Thoracic aorta (tissue), 2 donors: ENCODE data around the gene SARS1. TPM values are rescaled to one million over a fixed set of nuclear protein-coding genes. Genes with fewer than 3 reads are reported as not detected.

Experiments used
- total RNA-seq, 2 donors: library from RNA; depleted of rRNA; stranded (reverse); fragments of >200 nt; gene quantifications; one replicate each; pipeline versions ENCODE4 v1.1.0 to v1.2.3, GENCODE V29; 2016

SARS1 gene
- total RNA-seq, 2 donors from 2014 or later, result 122 to 137 TPM

Other genes starting within 250 kb of the SARS1 start
- gene WDR47, start 171.8 kb upstream of the SARS1 start, total RNA-seq, result 10 to 100 TPM; 18.7 to 20.5 TPM
- 10 to 100 TPM; 46.7 to 66.2 TPM for gene TAF13, start 137.9 kb upstream of the SARS1 start, total RNA-seq
- gene TMEM167B, start 123.2 kb upstream of the SARS1 start, total RNA-seq, result 10 to 100 TPM; 25.3 to 33.2 TPM
- gene ELAPOR1, start 99.8 kb upstream of the SARS1 start, total RNA-seq, result 1 to 10 TPM; 1.4 to 7.2 TPM
- 10 to 100 TPM in 1 of 2 donors, 1 to 10 TPM in 1; 4.0 to 10.0 TPM for gene CELSR2, start 35.6 kb downstream of the SARS1 start, total RNA-seq
- 1 to 10 TPM; 2.4 to 2.5 TPM for gene PSRC1, start 69.2 kb downstream of the SARS1 start, total RNA-seq
- 1 to 10 TPM in 1 of 2 donors, not detected in 1; 1.1 TPM for gene MYBPHL, start 93.1 kb downstream of the SARS1 start, total RNA-seq
- 100 to 1,000 TPM; 225 to 231 TPM for gene SORT1, start 184.0 kb downstream of the SARS1 start, total RNA-seq
- 10 to 100 TPM; 17.3 to 20.1 TPM for gene PSMA5, start 212.5 kb downstream of the SARS1 start, total RNA-seq